Measurements from ENCODE around the gene KRTAP21-2.
"Not testable (repeated sequence)": the region's sequence is repeated elsewhere in the genome, so short reads cannot be mapped to it uniquely, and the experiment has no call there.

The KRTAP21-2 gene

DNA sequence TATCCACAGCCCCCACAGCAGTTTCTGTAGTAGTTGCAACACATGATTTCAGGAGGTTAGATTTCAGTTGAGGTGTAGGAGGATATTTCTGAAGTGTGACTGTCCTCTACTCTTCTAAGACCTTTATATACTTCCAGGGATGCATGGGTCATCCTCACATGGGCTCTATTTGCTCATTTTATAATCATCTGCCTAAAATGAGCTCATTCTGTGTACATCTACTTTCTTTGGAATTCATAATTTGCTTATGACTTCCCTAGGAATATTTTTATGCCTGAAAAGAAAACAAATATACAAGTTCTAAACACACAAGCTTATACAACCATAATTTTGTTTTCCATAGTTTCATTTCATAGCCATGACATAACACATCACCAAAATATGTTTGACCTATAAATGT, at the start of gene KRTAP21-2:
TSS of gene KRTAP21-2 (minus strand) at position 101 of the 400 bp plus-strand sequence. CDS start at position 44, 57 bp downstream.
- no peak for DNase-seq (ENCODE audit: low spot score)

DNA sequence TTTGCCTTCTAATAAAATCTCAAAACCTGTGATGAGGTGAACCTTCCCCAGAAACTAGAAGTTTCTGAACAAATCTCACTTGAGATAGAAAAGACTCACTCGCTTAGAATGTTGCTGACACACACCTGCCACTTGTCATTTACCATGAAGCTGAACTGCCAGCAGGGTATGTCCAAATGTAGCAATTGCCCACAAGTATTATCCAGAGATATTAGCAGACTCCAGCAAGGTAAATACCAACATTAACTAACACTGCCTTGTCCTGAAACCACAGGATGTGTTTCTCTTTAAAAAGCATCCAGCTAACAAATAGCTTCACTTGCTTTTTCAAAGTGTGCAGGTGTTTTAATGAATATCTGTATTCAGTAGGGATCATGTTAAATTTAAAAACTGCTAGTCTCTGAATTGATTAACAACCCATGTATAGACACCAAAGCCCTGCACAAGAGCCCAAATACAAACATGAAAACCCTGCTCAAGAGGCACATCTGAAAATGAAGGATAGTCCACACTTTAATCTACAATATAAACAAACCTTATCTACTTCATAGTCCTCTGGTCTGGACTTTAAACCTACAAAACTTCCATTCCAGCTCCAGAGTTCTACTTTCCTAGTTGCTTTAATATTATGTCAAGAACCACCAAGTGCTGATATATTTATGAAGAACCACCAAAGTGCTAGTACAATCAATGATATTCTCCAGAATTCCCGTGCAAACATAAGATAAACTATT, 46.7 kb upstream of the KRTAP21-2 start:
- DNase-seq (ENCODE audit: low spot score), result no peak

DNA sequence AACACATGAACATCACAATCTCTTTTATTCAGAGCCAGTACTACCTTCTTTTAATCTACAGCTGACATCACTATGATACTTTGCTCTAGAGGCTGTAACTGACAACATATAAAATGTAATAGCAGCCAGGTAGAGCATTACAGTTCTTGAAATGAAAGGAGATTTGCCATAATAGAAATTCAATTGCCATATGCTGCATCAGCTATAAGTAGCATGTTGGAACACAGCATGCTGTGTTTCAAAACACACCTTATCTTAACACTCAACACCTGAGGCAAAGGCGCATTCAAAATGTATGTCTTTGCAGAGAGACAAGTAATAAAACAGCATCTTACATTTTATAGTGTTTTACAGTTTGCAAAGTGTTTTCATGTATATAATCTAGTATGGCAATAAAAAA, 32.2 kb upstream of the KRTAP21-2 start:
- DNase-seq (ENCODE audit: low spot score), result no peak

DNA sequence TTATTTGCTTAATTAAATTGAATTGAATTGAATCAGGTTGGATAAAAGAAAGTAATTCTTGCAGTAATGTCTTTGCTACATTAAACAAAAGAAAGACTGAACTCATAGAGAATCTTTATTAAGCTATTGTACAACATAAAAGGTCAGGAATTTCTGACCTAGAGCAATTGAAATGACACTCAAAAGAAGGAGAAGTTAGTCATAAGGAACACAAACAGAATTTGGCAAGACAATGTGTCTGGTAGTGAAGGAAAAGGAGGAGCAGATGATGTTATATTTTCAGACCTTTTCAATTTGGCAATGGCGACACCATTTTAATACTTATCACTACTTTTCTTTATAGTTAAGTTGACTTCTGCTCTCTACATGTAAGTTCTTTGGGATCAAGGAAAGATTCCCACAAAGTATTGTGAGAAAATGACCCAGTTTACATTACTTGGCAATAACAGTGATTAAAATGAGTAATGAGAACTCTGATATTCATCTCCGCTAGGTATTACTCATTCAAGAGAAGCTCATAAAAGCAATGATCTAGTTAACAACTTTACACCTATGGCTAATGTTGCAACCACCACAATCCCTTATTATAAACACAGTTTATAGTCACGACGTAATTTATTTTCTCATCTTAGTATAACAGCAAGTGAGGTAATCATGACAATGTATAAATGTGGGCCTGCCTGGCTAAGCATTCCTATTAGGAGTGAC, 22.8 kb upstream of the KRTAP21-2 start:
- no peak for DNase-seq (ENCODE audit: low spot score)

DNA sequence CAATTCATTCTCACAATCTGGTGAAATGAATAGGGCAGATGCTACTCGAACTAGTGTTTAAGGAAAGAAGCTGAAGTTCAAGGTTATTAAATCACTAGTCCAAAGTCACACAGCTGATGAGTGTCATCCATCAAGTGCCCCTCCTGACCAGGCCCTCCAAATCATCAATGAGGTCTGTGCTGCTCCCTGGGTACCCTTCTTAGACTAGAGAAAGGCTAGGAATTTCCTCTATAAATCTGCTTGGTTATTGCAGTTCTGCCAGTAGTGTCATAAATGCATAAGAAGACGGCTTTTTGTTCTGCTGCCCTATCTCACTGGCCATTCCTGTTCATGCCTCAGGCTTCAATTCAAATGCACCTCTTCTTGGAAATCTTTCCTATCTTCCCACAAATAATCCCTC, 13.7 kb upstream of the KRTAP21-2 start:
- no peak for DNase-seq (ENCODE audit: low spot score)

DNA sequence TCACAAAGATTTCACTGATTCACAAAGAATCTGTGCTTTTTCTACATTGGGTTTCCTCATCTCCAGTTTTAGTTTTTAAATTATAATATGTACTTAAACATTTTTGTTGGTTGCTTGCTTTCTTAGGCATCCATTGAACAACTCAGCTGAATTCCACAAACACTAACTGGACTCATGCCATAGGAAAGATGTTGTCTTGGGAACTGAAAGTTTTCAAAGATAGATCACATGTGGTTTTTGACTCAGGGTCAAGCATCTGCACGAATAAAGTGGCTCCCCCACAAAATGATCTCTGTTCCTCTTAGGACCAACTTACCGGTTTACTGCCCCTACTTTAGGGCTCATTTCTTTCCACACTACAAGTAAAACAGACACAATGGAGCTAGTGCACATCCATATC, 11.2 kb upstream of the KRTAP21-2 start:
- DNase-seq (ENCODE audit: low spot score), result no peak

DNA sequence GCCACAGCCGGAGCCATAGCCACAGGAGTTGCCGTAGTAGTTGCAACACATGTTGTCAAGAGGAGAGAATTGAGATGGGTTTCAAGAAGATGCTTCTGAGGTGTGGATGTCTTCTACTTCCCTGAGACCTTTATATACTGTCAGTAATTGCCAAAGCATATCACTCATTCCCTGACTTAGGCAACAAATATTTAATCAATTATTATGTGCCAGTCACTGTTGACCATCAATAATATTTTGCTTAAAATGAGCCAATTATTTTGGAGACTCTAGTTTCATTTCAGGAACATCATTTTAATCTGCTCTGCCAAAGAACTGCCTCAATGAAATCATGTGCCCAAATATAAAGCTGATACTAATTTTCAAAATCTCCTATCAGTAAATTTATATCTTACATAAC, 8.3 kb upstream of the KRTAP21-2 start, which contains the start of gene KRTAP21-1:
TSS of gene KRTAP21-1 (minus strand) at position 101 of the 400 bp plus-strand sequence. CDS start at position 51, 50 bp downstream.
- not testable (repeated sequence) for DNase-seq (ENCODE audit: low spot score)

DNA sequence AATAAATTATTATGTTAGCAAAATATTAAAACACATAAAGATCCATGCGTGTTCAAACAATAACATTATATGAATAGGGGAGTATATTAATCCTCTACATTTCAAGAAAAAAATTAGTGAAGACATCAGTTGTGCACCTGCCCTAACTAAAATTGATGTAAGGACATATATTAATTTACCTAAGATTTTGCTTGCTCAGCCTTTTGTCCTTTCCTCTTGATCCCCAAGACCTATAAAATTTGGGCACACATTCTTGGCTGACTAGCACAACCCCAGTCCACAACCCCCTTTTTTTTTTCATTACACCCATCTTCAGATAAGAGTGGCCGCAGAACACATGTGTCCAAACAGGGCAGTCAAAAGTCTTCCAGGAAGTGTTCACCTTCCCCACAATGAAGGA, 6.6 kb downstream of the KRTAP21-2 start:
- DNase-seq (ENCODE audit: low spot score), result no peak

DNA sequence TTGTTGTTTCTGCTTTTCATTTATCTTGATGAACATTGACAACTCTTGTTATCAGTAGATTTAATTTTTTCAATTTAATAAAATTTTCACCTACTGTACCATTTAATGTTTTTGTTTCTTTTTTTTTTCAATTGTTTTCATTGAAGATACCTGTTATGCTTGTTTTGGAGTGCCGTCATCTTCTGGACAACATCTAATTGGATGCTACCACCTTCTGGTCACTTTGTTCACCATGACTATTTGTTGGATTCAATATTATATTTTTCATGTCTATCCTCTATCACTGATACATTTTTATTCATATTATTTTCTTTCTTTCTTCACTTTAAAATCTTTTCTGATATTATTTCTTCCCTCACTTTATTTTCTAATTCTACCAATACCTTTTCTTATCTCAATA, 14.0 kb downstream of the KRTAP21-2 start:
- DNase-seq (ENCODE audit: low spot score), result no peak

DNA sequence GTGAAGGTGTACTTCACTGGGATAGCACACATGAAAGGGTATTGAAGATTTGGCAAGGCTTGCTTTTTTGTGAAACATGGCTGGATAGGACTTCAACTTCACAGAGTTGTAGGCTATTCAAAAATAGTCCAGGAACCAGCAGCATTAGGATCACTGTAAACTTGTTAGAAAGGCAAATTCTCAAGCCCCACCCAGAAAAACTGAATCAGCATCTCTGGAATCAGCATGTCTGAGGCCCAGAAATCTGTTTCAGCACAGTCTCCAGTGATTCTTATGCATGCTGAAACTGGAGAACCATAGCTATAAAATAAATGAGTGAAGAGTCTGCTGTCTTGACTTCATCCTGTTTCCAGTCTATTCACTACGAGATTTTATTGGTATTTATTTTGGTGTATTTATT, 20.3 kb downstream of the KRTAP21-2 start:
- no peak for DNase-seq (ENCODE audit: low spot score)

DNA sequence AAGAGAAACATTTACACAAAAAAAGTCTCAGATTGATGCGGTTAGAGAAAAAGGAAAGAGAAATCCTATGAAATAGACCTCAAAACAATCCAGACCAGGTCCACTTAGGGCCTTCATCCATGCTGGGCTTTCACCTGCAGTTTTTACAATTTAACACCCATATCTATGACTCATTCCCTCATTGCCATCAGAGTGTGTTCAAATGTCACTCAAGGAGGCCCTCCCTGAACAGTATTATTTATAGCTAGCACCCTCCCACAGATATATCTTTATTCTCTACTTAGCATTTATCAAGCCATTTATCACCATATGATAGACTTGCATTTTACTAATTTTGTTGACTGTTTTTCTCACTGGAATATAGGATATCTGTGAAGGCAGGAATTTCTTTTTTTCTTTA, 27.7 kb downstream of the KRTAP21-2 start:
- no peak for DNase-seq (ENCODE audit: low spot score)

DNA sequence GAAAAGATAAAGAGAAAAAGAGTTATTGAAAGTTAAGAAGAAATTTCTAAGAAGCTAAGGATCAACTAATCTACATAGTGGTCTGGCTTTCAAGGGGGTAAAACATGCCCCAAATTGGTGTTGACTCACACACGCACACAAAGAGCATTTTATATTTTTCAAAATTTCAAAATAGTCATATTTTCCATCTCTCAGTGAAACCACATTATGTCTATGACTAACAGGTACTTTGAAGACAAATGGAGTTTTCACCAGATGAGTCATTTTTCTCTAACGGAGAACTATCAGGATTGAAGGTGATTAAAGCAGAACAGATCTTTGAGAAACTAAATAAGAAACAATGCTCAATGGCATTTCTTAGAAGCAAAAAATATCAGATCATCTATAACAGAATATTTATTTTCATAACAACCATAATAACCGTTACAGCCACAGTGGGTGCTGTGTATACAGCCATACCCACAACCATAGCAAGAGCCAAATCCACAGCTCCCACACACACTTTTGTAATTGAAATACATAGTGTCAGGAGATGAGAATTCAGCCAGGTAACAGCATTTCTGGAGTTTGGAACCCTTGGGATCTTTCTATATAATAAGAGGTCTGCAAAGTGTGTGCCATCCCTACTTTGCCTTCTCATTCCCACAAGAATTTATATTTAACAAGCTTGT, 28.7 kb downstream of the KRTAP21-2 start, which contains the start of gene KRTAP21-3:
TSS of gene KRTAP21-3 (minus strand) at position 539 of the 671 bp plus-strand sequence. CDS start at position 521, 18 bp downstream.
- DNase-seq (ENCODE audit: low spot score), result peak; percentile 12

DNA sequence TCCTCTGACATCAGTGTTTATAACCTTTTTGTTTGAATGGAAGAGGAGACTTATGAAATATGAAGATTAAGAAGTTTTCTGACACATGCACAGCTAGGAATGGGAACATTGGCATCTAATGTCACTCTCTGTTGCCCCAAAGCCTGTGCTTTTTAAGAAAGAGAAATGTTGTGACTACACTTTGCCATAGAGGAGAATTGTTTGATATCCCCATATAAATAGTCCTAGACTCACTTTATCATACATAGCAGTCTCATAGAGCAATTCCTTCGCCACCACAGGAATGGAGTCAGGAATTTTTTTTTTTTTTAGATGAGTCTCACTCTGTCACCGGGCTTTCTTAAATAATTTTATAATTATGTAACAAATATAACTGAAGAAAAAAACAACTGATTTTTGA, 30.0 kb downstream of the KRTAP21-2 start:
- no peak for DNase-seq (ENCODE audit: low spot score)

DNA sequence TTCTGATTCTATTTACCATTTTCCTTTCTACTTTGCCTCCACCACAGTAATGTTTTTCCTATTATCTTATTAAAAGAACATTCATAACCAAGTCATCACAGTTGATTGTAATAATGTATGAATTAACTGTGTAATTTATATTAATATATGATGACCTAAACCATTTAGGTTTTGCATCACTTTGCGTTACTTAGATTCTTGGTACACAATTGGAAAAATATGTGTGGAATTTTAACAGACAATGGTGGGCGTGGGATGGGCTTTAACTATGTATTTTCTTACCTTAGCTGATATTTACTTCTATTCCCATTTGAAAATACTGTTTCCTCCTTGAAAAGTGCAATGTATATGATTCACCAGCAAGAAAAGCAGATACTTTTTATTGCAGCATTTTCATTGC, 32.1 kb downstream of the KRTAP21-2 start:
- DNase-seq (ENCODE audit: low spot score), result no peak

DNA sequence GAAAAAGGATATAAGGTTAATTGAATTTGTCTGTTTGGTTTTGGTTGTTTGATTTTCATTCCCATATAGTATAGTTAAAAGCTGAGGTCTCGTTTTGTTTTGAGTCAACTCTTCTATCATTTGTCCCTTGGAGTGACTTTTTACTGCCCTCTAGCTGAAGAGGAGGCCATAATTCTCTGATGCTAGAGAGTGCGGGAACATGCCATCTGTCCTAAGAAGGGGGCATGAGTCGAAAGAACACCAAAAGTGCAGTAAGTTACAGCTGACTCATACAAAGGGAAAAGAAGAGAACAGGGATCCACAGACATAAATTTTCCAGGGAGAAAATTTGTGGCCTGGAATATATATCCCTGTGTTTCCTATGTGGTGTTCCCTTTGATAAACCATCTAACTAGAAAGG, 32.6 kb downstream of the KRTAP21-2 start:
- DNase-seq (ENCODE audit: low spot score), result no peak

DNA sequence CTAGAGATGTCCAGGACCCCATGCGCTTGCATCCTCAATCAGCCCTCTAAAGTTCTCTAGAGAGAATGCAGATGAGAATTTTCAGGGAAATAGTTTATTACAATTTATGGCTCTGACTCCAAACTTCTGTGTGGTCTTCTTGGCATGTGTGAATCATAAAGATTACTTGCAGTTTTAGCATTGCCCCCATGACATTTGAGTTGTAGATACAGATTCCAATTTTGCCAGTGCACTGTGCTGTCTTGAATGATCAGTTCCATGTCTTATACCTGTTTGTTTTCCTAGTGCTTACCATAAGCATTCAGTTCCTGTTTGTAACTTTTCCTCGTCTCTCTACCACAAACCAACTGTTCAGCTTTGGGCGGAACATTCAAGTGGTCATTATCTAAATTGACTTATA, 33.3 kb downstream of the KRTAP21-2 start:
- DNase-seq (ENCODE audit: low spot score), result no peak

DNA sequence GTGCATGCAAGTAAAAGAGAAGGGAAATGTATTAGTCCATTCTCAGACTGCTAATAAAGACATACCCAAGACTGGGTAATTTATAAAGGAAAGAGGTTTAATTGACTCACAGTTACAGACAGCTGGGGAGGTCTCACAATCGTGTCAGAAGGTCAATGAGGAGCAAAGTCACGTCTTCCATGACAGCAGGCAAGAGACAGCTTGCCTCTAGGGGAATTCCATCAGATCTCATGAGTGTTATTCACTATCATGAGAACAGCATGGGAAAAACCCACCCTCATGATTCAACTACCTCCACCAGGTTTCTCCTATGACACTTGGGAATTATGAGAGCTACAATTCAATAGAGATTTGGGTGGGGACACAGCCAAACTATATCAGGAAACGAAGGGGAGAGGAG, 36.6 kb downstream of the KRTAP21-2 start:
- DNase-seq (ENCODE audit: low spot score), result no peak

DNA sequence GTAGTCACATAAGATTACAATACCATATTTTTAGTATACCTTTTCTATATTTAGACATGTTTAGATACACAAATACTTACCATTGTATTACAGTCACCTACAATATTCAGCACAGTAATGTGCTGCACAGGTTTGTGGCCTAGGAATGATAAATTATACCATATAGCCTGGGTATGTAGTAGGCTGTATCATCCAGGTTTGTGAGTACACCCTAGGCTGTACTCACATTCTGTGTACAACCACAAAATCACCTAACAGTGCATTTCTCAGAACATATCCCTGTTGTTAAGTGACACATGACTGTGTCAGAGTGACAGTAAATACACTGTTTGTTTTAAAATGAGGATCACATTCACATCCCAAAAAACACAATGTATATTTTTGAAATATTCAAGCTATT, 39.6 kb downstream of the KRTAP21-2 start:
- DNase-seq (ENCODE audit: low spot score), result no peak

All from CD4-positive, alpha-beta T cell treated with Interleukin-15 for 4 hours (primary cell).